HAP-1 (cell line): ENCODE data around the gene NTF4.
A peak's percentile ranks its signal among the peaks of the same experiment; 100 is the strongest.

Experiments
- DNase-seq, 2 experiments: peaks; one replicate each; pipeline ENCODE4 v3.0.0-alpha.2; 2016 to 2020; ENCODE audit warnings: low spot score in 2 of 2
- H3K27me3 ChIP-seq: fragments of 250-450 bp; sonication (Bioruptor Pico); 2 replicates; pipeline ENCODE4 v1.5.1; 2020; ENCODE audit warnings: low read depth, mild to moderate bottlenecking, moderate library complexity
- H3K36me3 ChIP-seq: fragments of 250-450 bp; sonication (Bioruptor Pico); replicated peaks from 2 replicates; pipeline ENCODE4 v1.5.1; 2020; ENCODE audit warnings: mild to moderate bottlenecking
- H3K4me1 ChIP-seq: fragments of 250-450 bp; sonication (Bioruptor Pico); 2 replicates; pipeline ENCODE4 v1.5.1; 2020; ENCODE audit warnings: mild to moderate bottlenecking
- H3K4me3 ChIP-seq: fragments of 250-450 bp; sonication (Bioruptor Pico); 2 replicates; pipeline ENCODE4 v1.5.1; 2020; ENCODE audit warnings: mild to moderate bottlenecking, moderate library complexity
- H3K9me3 ChIP-seq: fragments of 250-450 bp; sonication (Bioruptor Pico); 2 replicates; pipeline ENCODE4 v1.5.1; 2020; ENCODE audit warnings: mild to moderate bottlenecking, moderate library complexity
- in situ Hi-C: fragments of 300-500 bp; cut with MboI; formaldehyde crosslinking; loops from 3 replicates; pipeline ENCODE4 v1.14.3; 2020; ENCODE audit warnings: low sequenced_read_pairs, inconsistent platforms, mixed read lengths

Gene NTF4, protein sequence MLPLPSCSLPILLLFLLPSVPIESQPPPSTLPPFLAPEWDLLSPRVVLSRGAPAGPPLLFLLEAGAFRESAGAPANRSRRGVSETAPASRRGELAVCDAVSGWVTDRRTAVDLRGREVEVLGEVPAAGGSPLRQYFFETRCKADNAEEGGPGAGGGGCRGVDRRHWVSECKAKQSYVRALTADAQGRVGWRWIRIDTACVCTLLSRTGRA

DNA sequence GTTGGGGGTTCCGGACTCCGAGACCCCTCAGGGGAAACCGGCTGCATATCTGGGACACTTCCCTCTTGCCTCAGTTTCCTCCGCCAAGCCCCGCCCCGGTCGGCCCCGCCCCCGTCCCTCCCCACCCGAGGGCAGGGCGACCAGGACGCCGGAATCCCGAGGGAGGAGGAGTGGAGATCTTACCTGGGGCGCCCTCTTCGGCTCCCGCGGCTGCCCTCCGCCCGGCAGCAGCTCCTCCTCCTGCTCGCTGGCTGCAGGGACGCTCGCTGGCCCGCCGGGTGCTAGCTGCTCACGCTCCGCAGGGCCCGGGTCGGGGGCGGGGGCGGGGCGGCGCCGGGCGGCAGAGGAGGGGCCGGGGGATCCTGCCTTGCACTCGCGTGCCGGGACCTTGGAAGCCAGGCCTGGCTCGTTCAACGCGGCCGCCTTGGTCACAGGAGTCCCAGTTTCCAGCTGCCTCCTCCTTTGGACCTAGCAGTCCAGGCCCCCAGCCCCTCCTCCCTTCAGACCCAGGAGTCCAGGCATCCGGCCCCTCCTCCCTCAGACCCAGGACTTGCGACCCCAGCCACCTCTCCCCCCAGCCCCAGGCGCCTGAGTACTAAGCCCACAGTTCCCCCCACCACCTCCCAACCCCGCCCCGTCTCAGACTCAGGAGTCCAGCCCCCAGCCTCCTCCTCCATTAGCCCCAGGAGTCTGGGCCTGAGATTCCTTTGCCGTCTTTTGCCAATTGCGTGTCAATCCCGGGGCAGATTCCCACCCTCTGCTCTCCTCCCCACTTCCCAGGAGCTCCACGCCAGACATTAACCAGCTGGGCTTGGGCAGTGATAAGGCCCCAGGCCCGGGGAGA is at the start of gene NTF4:
Gene NTF4, minus strand, starts transcription at position 51 of the 844 bp plus-strand sequence. CDS start 2,821 bp downstream, outside the sequence.
- DNase-seq: peak; percentile 24 to 78
- Histone ChIP-seq H3K27me3 (0 out of 2 replicates have a peak, but pooled peaks cover 2% of the 10 kb centered on the region), H3K36me3 (no peaks in the 10 kb centered on the region), H3K9me3 (no peaks in the 10 kb centered on the region), H3K4me1 (no peaks in the 10 kb centered on the region; the same call in 1 of the 2 replicates), H3K4me3 (peak within 1 kb of the TSS; percentile 4; the same call in 1 of the 2 replicates)
- in situ Hi-C loops: no loop called here

DNA sequence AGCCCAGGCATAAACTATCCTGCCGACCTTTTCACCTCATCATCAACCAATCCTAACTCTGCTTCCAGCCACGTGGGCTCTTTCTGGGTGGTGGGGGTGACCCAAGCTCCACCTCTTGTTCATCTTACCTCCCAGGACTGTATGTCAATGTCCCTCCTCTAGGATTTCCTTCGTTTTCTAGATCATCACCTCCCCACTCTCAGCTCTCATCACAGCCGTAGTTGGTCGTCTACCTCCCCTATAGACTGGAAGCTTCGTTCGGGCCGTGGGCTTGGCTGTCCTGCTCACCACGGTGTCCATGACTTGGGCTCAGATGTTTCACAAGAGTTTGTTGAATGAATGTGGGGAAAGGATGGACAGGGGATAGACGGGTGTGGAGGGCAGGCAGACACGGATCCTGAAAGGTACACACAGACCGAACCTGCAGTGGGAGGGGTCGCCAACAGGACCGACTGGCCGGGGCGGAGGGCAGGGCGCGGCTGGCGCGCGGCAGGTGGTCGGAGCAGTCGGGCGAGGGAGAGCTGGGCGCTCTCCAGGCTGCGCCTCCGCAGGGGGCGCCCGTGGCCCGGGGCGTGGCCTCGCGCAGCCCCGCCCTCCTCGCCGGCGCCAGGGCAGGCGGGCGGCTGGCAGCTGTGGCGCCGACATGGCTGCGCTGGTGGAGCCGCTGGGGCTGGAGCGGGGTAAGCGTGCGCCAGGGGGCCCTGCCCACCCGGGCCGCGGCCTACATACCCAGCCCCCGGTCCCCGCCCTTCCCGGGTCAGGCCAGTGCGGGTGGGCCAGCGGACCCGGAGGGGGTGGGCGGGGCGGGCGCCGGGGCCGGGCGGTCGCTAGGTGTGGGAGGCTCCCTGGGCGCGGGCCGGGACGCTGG is 49.4 kb upstream of the NTF4 start, which contains the start of gene LIN7B:
Gene LIN7B, plus strand, starts transcription at position 609 of the 868 bp plus-strand sequence. Its CDS starts 35 bp downstream, at position 644.
- Histone ChIP-seq H3K4me3 (peak within 1 kb of the TSS; percentile 74), H3K9me3 (no peaks in the 10 kb centered on the region), H3K4me1 (peaks cover 11% of the 10 kb centered on the region), H3K27me3 (no peaks in the 10 kb centered on the region), H3K36me3 (peaks cover 6% of the 10 kb centered on the region)
- in situ Hi-C loops: no loop called here
- peak; percentile 63 to 82 for DNase-seq

DNA sequence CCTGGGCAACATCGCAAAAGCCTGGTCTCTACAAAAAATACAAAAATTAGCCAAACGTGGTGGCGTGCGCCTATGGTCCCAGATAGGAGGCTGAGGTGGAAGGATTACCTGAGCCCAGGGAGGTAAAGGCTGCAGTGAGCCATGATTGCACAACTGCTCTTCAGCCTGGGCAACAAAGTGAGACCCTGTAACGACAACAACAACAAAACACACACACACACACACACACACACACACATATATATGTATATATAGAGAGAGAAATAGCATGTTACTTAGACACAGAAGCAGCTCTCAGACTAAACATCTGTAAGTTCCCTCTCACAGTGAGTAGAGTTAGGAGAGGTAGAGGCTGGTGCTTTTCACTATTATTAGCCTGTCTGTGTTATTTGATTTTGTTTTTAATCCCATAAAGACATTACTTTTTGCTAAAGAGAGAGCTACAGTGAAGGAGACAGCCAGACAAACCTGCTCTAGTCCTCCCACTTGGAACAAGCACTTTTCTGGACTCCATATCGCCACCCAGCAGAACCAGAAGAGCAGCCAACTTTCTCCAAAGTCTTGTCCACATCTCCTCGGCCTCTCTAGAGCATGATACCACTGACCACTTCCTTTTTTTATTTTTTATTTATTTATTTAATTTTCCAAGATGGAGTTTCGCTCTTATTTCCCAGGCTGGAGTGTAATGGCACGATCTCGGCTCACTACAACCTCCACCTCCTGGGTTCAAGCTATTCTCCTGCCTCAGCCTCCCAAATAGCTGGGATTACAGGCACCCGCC is 46.8 kb upstream of the NTF4 start:
- peaks cover 32% of the 10 kb centered on the region for H3K36me3 ChIP-seq
- in situ Hi-C loops: no loop called here
- no peaks in the 10 kb centered on the region for H3K27me3 ChIP-seq
- peaks cover 5% of the 10 kb centered on the region for H3K4me1 ChIP-seq
- no peaks in the 10 kb centered on the region for H3K9me3 ChIP-seq
- no peak overlapping the region for H3K4me3 ChIP-seq
- DNase-seq: no peak

DNA sequence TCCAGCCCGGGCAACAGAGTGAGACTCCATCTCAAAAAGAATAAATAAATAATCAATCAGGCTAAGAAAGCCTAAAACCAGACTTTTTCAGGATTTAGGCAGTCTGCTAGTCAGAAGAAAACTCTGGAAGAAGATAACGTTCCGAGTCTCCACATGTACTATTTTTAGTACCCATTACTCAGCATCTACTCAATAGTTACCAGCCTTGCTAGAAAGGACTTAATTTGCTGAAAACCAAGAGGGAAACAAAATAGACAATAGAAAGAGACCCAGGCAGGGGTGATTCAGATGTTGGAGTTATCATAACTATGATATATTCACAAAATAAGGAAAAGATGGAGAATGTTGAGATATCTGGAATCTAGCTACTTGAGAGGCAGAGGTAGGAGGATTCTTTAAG is 45.9 kb upstream of the NTF4 start:
- no peaks in the 10 kb centered on the region for H3K27me3 ChIP-seq
- in situ Hi-C loops: no loop called here
- DNase-seq: no peak
- peaks cover 40% of the 10 kb centered on the region for H3K36me3 ChIP-seq
- peaks cover 5% of the 10 kb centered on the region for H3K4me1 ChIP-seq
- H3K4me3 ChIP-seq: no peak overlapping the region
- H3K9me3 ChIP-seq: no peaks in the 10 kb centered on the region

DNA sequence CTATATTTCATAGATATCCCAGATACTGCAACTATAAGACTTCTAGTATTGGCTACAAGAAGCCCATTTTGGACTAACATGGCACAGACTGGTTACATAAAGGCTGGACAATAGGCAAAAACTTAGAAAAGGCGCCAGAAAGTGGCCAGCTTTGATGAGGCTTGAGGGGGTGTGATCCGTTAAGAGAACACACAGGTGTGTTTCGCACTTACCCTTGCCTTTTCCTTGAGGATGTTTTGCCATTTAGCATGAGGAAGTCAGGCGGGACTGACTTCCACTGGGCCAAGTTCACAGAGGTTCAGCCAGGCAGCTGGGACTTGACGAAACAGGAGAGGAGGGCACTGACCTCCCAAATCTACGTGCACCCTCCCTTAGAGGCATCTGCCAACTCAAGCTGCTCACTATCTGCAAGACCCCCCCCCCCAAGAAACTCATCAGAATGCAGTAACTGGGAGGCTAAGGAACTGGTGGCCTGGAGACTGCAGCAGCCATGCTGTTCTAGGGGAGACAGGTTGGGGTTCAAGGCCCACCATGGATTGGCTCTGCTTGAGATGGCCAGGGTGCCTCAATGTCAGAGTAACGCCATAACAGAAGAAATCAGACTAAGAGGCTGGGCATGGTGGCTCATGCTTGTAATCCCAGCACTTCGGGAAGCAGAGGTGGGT is 45.1 kb upstream of the NTF4 start:
- Histone ChIP-seq H3K9me3 (no peaks in the 10 kb centered on the region), H3K4me3 (no peak overlapping the region), H3K27me3 (no peaks in the 10 kb centered on the region), H3K36me3 (peaks cover 49% of the 10 kb centered on the region), H3K4me1 (peaks cover 5% of the 10 kb centered on the region)
- DNase-seq: no peak
- in situ Hi-C loops: no loop called here

DNA sequence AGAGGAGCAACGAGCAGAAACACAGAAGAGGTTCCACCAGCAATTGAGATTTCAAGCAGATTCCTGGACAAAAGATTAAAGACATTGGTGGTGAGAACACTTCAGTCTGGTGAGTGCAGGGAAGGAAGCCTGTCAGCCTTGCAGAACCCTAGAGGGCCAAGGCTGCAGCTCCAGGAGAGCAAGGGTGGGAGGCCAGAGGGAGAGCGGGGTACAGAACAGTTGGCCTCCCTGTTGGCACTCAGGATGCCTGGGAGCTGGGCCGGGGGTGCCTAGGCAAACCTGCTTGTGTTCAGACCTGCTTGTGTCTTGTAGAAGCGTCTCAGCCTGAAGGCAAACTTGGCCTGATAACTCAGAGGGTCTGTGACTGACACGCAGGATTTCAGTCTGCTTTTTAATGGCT is 44.4 kb upstream of the NTF4 start:
- Histone ChIP-seq H3K27me3 (no peaks in the 10 kb centered on the region), H3K4me3 (no peak overlapping the region), H3K9me3 (no peaks in the 10 kb centered on the region), H3K36me3 (peaks cover 56% of the 10 kb centered on the region), H3K4me1 (peaks cover 5% of the 10 kb centered on the region)
- no peak for DNase-seq
- in situ Hi-C loops: no loop called here

DNA sequence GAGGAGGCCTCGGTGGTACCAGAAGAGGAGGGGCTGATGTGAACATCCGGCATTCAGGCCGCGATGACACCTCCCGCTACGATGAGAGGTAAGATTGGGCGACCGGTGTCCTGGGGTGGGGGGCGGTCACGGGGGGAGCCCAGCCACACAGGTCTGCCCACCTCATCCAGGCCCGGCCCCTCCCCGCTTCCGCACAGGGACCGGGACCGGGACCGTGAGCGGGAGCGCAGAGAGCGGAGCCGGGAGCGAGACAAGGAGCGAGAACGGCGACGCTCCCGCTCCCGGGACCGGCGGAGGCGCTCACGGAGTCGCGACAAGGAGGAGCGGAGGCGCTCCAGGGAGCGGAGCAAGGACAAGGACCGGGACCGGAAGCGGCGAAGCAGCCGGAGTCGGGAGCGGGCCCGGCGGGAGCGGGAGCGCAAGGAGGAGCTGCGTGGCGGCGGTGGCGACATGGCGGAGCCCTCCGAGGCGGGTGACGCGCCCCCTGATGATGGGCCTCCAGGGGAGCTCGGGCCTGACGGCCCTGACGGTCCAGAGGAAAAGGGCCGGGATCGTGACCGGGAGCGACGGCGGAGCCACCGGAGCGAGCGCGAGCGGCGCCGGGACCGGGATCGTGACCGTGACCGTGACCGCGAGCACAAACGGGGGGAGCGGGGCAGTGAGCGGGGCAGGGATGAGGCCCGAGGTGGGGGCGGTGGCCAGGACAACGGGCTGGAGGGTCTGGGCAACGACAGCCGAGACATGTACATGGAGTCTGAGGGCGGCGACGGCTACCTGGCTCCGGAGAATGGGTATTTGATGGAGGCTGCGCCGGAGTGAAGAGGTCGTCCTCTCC is 43.2 kb upstream of the NTF4 start:
- Histone ChIP-seq H3K9me3 (no peaks in the 10 kb centered on the region), H3K4me1 (no peaks in the 10 kb centered on the region), H3K27me3 (no peaks in the 10 kb centered on the region), H3K4me3 (no peak overlapping the region), H3K36me3 (peaks cover 65% of the 10 kb centered on the region)
- in situ Hi-C loops: no loop called here
- DNase-seq: no peak

DNA sequence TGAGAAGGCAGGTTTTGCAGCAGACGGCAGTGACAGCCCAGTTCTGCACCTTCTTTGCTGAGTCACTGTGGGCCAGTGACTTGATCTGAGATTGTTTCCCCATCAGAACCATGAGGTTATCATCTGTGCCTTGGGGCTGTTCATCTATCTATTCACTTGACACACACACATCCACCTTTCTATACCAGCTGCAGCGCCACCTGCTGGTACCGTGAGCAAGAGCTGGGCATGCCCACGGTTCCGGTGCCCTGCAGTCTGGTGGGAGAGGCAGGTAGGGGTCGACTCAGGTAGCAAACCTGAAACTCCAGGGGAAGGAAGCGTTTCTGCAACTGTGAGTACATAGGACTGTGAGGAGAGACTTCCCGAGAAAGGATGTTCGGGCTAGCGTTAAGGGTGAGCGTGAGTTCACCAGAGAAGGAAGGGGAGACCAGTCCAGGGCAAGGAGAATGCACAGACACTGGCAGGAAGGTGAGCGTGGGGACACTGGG is 42.1 kb upstream of the NTF4 start:
- peaks cover 73% of the 10 kb centered on the region for H3K36me3 ChIP-seq
- H3K4me3 ChIP-seq: no peak overlapping the region
- DNase-seq: peak in 1 of 2 experiments; percentile 82
- in situ Hi-C loops: no loop called here
- no peaks in the 10 kb centered on the region for H3K9me3 ChIP-seq
- H3K27me3 ChIP-seq: no peaks in the 10 kb centered on the region
- H3K4me1 ChIP-seq: no peaks in the 10 kb centered on the region

DNA sequence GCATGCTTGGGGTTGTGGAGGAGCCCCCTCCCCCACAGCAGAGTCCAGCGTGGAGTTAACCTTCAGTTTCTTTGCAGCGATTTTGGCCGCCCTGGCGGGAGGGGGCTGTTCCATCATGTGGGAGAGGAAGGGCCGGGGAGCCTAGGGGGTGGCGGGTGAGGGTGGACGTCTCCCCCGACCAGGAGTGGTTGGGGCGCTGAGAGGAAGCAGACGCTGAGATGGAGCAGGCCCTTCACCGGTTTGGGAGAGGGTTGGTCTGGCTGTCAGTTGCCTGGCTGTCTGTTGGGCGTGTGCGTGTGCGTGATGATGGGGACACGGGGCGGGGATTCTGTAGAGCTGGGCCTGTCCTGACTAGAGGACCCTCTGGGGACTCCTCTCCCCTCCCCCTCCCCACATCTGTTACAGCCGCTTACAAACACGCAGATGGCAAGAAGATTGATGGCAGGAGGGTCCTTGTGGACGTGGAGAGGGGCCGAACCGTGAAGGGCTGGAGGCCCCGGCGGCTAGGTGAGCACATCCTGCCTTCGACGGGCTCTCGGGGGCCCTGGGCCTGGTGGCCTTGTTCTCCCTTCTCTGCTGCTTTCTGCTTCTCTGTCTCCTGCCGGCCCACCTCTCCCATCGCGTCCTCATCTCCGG is 39.7 kb upstream of the NTF4 start:
- in situ Hi-C loops: no loop called here
- no peak overlapping the region for H3K4me3 ChIP-seq
- H3K4me1 ChIP-seq: no peaks in the 10 kb centered on the region
- H3K9me3 ChIP-seq: no peaks in the 10 kb centered on the region
- no peaks in the 10 kb centered on the region for H3K27me3 ChIP-seq
- H3K36me3 ChIP-seq: peaks cover 90% of the 10 kb centered on the region
- DNase-seq: no peak

DNA sequence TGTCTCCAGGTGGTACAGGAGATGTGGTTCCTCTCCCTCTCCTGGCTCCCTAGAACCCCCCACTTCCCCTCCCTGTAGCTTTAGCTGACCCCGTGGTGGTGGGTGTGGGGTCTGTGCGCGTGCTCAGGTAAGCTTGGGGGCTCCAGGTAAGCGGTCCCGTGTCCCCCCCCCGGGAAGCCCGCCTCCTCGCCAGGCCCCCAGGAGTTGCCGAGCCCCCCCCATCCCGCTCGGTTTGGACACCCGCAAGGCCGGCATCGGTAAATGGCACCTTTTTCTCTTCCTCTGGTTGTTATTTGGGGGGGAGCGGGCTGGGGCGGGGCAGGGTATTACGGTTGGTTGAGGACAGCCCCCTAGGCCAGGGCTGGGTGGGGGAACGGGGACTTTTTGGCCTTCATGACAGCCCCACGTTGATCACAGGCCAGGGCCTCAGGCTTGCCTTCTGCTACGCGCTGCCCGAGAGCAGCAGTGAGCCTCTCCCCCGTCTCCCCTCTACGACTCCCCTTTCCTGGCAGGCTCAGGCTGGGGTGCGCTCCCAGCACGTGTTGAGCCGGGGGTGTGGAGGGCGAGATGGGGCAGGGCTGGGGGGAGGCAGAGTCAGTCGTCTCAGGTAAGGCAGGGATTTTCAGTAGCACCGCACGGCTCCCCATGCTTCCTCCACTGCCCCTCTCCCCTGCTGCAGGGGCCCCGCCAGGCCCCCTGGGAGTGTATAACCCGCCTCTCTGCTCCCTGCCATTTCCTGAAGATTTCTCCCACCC is 38.9 kb upstream of the NTF4 start:
- in situ Hi-C loops: no loop called here
- no peaks in the 10 kb centered on the region for H3K27me3 ChIP-seq
- H3K4me1 ChIP-seq: no peaks in the 10 kb centered on the region
- no peaks in the 10 kb centered on the region for H3K9me3 ChIP-seq
- H3K36me3 ChIP-seq: peaks cover 90% of the 10 kb centered on the region
- DNase-seq: no peak
- no peak overlapping the region for H3K4me3 ChIP-seq

DNA sequence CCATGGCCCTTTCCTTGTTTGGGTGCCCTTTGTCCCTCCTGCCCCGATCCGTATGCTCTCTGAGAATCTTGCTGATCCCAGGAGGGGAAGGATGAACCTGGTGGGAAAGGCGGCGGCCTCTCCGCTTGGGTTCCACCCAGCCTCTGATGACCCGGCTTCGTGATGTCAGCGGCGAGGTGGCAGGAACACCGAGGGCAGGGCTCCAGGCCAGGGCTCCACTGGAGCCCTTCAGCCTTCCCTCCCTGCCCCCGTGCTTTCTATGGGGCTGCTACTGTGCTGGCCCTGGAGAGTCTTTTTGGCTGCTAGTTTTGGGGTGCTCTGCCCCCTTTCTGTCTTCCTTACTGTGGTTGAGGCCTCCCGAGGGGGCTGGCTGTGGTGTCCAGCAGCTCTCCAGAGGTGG is 37.7 kb upstream of the NTF4 start:
- in situ Hi-C loops: no loop called here
- H3K36me3 ChIP-seq: peaks cover 90% of the 10 kb centered on the region
- DNase-seq: no peak

More for the DNA sequence above, 37.7 kb upstream of the NTF4 start:
- no peaks in the 10 kb centered on the region for H3K27me3 ChIP-seq
- H3K4me3 ChIP-seq: no peak overlapping the region
- no peaks in the 10 kb centered on the region for H3K4me1 ChIP-seq
- no peaks in the 10 kb centered on the region for H3K9me3 ChIP-seq
